Cardiac muscle cell (in vitro differentiated cells and primary cell): ENCODE results near the gene LOC128125822. TPM values are rescaled to one million over a fixed set of nuclear protein-coding genes. Genes with fewer than 3 reads are reported as not detected.

Experiments used
- DNase-seq, 2 donors: peaks; one replicate each; pipeline versions ENCODE4 v3.0.0 to v3.0.0-alpha.2; 2010 to 2017; ENCODE audit warnings: low read depth in 1 of 2, low spot score in 1 of 2
- H3K27ac ChIP-seq: fragments of 200-600 bp; sonication (generic); 2 replicates; pipeline ENCODE4 v1.5.1; 2016
- H3K27me3 ChIP-seq: fragments of 200-600 bp; sonication (generic); 2 replicates; pipeline ENCODE4 v1.6.0; 2016; ENCODE audit warnings: control low read depth
- H3K36me3 ChIP-seq: fragments of 200-600 bp; sonication (generic); 2 replicates; pipeline ENCODE4 v1.5.1; 2016; ENCODE audit warnings: control low read depth
- H3K4me1 ChIP-seq: fragments of 200-600 bp; sonication (generic); 2 replicates; pipeline ENCODE4 v1.8.1; 2017; ENCODE audit warnings: low read depth, mild to moderate bottlenecking, mixed run types
- H3K4me3 ChIP-seq: fragments of 200-600 bp; sonication (generic); 2 replicates; pipeline ENCODE4 v1.5.1; 2016; ENCODE audit warnings: mild to moderate bottlenecking
- H3K9me3 ChIP-seq: fragments of 200-600 bp; sonication (generic); 2 replicates; pipeline ENCODE4 v1.5.1; 2017; ENCODE audit warnings: low read depth, mild to moderate bottlenecking, control low read depth
- polyA plus RNA-seq: library from polyadenylated mRNA; unstranded; fragments of >200 nt; fragmentation: Nextera tagmentation; extraction: Ambion mirVana; gene quantifications from 2 replicates; pipeline ENCODE4 v1.2.1, GENCODE V29; 2016
- total RNA-seq: library from RNA; depleted of rRNA; stranded (reverse); fragments of >200 nt; gene quantifications from 2 replicates; pipeline ENCODE4 v1.2.3, GENCODE V29; 2016
- TF ChIP-seq, protein P1 (sequence below): IDR thresholded peaks from 2 replicates; pipeline ENCODE4 v1.5.1; 2012; ENCODE audit warnings: low read depth, mild to moderate bottlenecking, low read length

Gene LOC128125822

DNA sequence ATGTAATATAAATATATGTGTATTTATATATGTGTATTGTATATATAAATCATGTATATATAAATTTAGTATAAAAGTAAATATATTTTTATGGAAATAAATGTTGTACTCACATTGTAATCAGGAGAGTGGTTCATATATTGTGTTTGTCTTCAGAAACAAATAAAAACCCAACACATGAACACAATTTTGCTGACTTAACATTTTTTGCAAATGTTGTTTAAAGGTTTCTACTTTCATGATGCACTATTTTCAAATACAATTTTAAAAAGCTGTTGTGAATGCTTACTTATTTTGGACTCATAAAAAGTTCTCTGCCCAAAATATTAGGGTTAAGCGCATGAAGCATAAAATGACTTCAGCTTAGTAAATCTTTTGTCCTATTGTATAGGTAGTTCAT lies 39.3 kb downstream of the LOC128125822 start:
- H3K9me3 ChIP-seq = no peaks in the 10 kb centered on the region
- no peaks in the 10 kb centered on the region for H3K36me3 ChIP-seq
- no peak overlapping the region for H3K4me3 ChIP-seq

DNA sequence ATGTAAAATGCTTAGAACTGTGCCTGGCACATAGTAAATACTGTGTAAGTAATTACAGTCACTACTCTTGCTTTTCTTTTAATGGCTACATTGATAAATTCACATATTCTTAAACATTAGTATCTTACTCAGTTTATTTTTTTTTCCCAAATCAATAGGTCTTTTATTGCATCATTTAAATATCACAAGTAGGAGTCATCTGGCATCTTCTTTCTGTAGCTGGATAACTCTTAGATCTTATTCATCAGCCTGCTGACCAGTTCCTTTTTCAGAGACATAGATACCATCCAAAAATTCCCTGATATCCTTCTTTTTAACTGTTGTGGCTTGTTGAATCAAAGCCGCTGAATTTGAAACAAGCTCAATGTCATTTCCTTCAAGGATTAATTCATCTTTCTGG lies 43.3 kb downstream of the LOC128125822 start:
- DNase-seq = no peak
- H3K4me3 ChIP-seq = no peak overlapping the region
- TF ChIP-seq, protein P1, sequence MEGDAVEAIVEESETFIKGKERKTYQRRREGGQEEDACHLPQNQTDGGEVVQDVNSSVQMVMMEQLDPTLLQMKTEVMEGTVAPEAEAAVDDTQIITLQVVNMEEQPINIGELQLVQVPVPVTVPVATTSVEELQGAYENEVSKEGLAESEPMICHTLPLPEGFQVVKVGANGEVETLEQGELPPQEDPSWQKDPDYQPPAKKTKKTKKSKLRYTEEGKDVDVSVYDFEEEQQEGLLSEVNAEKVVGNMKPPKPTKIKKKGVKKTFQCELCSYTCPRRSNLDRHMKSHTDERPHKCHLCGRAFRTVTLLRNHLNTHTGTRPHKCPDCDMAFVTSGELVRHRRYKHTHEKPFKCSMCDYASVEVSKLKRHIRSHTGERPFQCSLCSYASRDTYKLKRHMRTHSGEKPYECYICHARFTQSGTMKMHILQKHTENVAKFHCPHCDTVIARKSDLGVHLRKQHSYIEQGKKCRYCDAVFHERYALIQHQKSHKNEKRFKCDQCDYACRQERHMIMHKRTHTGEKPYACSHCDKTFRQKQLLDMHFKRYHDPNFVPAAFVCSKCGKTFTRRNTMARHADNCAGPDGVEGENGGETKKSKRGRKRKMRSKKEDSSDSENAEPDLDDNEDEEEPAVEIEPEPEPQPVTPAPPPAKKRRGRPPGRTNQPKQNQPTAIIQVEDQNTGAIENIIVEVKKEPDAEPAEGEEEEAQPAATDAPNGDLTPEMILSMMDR = no peak

More for the DNA sequence above, 39.3 kb downstream of the LOC128125822 start:
- TF ChIP-seq, protein P1 = no peak
- no peak for DNase-seq
- Histone ChIP-seq H3K27me3 (no peaks in the 10 kb centered on the region), H3K27ac (no peak overlapping the region), H3K4me1 (no peaks in the 10 kb centered on the region)

More for the DNA sequence above, 43.3 kb downstream of the LOC128125822 start:
- Histone ChIP-seq H3K36me3 (no peaks in the 10 kb centered on the region), H3K4me1 (no peaks in the 10 kb centered on the region), H3K27me3 (no peaks in the 10 kb centered on the region), H3K27ac (no peak overlapping the region), H3K9me3 (no peaks in the 10 kb centered on the region)

Other genes with a start within 250 kb of the LOC128125822 start
- gene PTP4A1, start within 50 bp of the LOC128125822 start, total RNA-seq = 11.8 and 18.7 TPM in 2 replicates
- 62.2 and 65.8 TPM in 2 replicates for gene PTP4A1, start within 50 bp of the LOC128125822 start, polyA plus RNA-seq
- gene PHF3, start 63.3 kb downstream of the LOC128125822 start, total RNA-seq = 28.8 and 55.8 TPM in 2 replicates
- 13.1 and 27.3 TPM in 2 replicates for gene PHF3, start 63.3 kb downstream of the LOC128125822 start, polyA plus RNA-seq